Nephron (organoid): ENCODE measurements around the gene GPC5.

Experiments used
- H3K27ac Mint-ChIP-seq, 3 experiments: 2 replicates each; pipeline ENCODE4 v1.8.0; 2020; ENCODE audit warnings: mixed read lengths in 3 of 3, mild to moderate bottlenecking in 2 of 3, moderate library complexity in 1 of 3
- H3K27me3 Mint-ChIP-seq: 2 replicates; pipeline ENCODE4 v1.8.0; 2021; ENCODE audit warnings: low read depth, mild to moderate bottlenecking, moderate library complexity, mixed read lengths
- H3K36me3 Mint-ChIP-seq: 2 replicates; pipeline ENCODE4 v1.8.0; 2020; ENCODE audit warnings: low read depth, mixed read lengths
- H3K4me1 Mint-ChIP-seq: 2 replicates; pipeline ENCODE4 v1.8.0; 2020; ENCODE audit warnings: mixed read lengths
- H3K4me3 Mint-ChIP-seq, 3 experiments: 2 replicates each; pipeline ENCODE4 v1.8.0; 2020; ENCODE audit warnings: mild to moderate bottlenecking in 3 of 3, mixed read lengths in 3 of 3, moderate library complexity in 2 of 3
- H3K9me3 Mint-ChIP-seq: 2 replicates; pipeline ENCODE4 v1.8.0; 2020; ENCODE audit warnings: mixed read lengths
- CTCF ChIP-seq, 3 experiments: fragments of 200-600 bp; sonication (generic); IDR thresholded peaks; one replicate each; pipeline ENCODE4 v1.5.0; 2021; ENCODE audit warnings: antibody characterized with exemption in 3 of 3; ENCODE audit not compliant: unreplicated experiment in 3 of 3

The GPC5 gene

GRCh38 chr13:92769046-92769445, 1370.6 kb downstream of the GPC5 start:
- Mint-ChIP-seq H3K9me3 (no peaks in the 10 kb centered on the region), H3K4me3 (no peak overlapping the region), H3K36me3 (no peaks in the 10 kb centered on the region)

GRCh38 chr13:92775658-92776057, 1377.2 kb downstream of the GPC5 start:
- no peak for TF ChIP-seq CTCF (IDR thresholded peaks at IDR 0.05; ENCODE audit: unreplicated experiment in 3 of 3)
- no peak overlapping the region for H3K4me3 Mint-ChIP-seq
- no peaks in the 10 kb centered on the region for H3K4me1 Mint-ChIP-seq
- no peak overlapping the region for H3K27ac Mint-ChIP-seq
- H3K9me3 Mint-ChIP-seq = no peaks in the 10 kb centered on the region
- H3K36me3 Mint-ChIP-seq = no peaks in the 10 kb centered on the region
- no peaks in the 10 kb centered on the region for H3K27me3 Mint-ChIP-seq

More at GRCh38 chr13:92769046-92769445, 1370.6 kb downstream of the GPC5 start:
- TF ChIP-seq CTCF (IDR thresholded peaks at IDR 0.05; ENCODE audit: unreplicated experiment in 3 of 3) = no peak
- Mint-ChIP-seq H3K27ac (no peak overlapping the region), H3K27me3 (no peaks in the 10 kb centered on the region), H3K4me1 (no peaks in the 10 kb centered on the region)

- H3K4me3 Mint-ChIP-seq = no peak overlapping the region
- H3K36me3 Mint-ChIP-seq = no peaks in the 10 kb centered on the region
- H3K4me1 Mint-ChIP-seq = no peaks in the 10 kb centered on the region
- no peaks in the 10 kb centered on the region for H3K27me3 Mint-ChIP-seq
- H3K27ac Mint-ChIP-seq = no peak overlapping the region
- no peak for TF ChIP-seq CTCF (IDR thresholded peaks at IDR 0.05; ENCODE audit: unreplicated experiment in 3 of 3)
- no peaks in the 10 kb centered on the region for H3K9me3 Mint-ChIP-seq
Observed at GRCh38 chr13:92781965-92782690, 1383.7 kb downstream of the GPC5 start.

GRCh38 chr13:92802776-92803175, 1404.4 kb downstream of the GPC5 start:
- H3K4me3 Mint-ChIP-seq = no peak overlapping the region
- H3K4me1 Mint-ChIP-seq = peaks cover 9% of the 10 kb centered on the region
- peaks cover 2% of the 10 kb centered on the region for H3K9me3 Mint-ChIP-seq
- no peaks in the 10 kb centered on the region for H3K36me3 Mint-ChIP-seq
- TF ChIP-seq CTCF (IDR thresholded peaks at IDR 0.05; ENCODE audit: unreplicated experiment in 3 of 3) = no peak
- no peaks in the 10 kb centered on the region for H3K27me3 Mint-ChIP-seq
- H3K27ac Mint-ChIP-seq = no peak overlapping the region

- peaks cover 2% of the 10 kb centered on the region for H3K9me3 Mint-ChIP-seq
- H3K4me1 Mint-ChIP-seq = peaks cover 9% of the 10 kb centered on the region
- no peak overlapping the region for H3K4me3 Mint-ChIP-seq
- no peak for TF ChIP-seq CTCF (IDR thresholded peaks at IDR 0.05; ENCODE audit: unreplicated experiment in 3 of 3)
- no peak overlapping the region for H3K27ac Mint-ChIP-seq
- no peaks in the 10 kb centered on the region for H3K36me3 Mint-ChIP-seq
- H3K27me3 Mint-ChIP-seq = no peaks in the 10 kb centered on the region
Observed at GRCh38 chr13:92804346-92804745, 1405.9 kb downstream of the GPC5 start.

GRCh38 chr13:92804926-92805325, 1406.5 kb downstream of the GPC5 start:
- no peaks in the 10 kb centered on the region for H3K27me3 Mint-ChIP-seq
- peaks cover 9% of the 10 kb centered on the region for H3K4me1 Mint-ChIP-seq
- H3K36me3 Mint-ChIP-seq = no peaks in the 10 kb centered on the region
- H3K4me3 Mint-ChIP-seq = no peak overlapping the region
- no peak overlapping the region for H3K27ac Mint-ChIP-seq
- peaks cover 2% of the 10 kb centered on the region for H3K9me3 Mint-ChIP-seq
- TF ChIP-seq CTCF (IDR thresholded peaks at IDR 0.05; ENCODE audit: unreplicated experiment in 3 of 3) = no peak
